Measurements from ENCODE around the gene ZFAND4. TPM values are rescaled to one million over a fixed set of nuclear protein-coding genes. Genes with fewer than 3 reads are reported as not detected.

Gene ZFAND4
- total RNA-seq, 1 donor from 2014 or later: 29.5 TPM

Other genes starting within 250 kb of the ZFAND4 start
- gene WASHC2C, start 54.5 kb upstream of the ZFAND4 start, total RNA-seq: 45.8 and 54.5 TPM in 2 replicates
- gene AGAP4, start 174.7 kb upstream of the ZFAND4 start, total RNA-seq: 19.0 and 23.0 TPM in 2 replicates